AG04449 (cell line): ENCODE measurements around the gene ATP8A2.

Experiments used
- CTCF ChIA-PET: fragments of 350-600 bp; formaldehyde crosslinking; extraction: SDS; loops from one replicate; lab custom pipeline; 2021; ENCODE audit warnings: antibody characterized with exemption; lab: Yijun Ruan, JAX
- POLR2A ChIA-PET: fragments of 400-600, 350-600 bp; formaldehyde crosslinking; extraction: SDS; loops from one replicate; lab custom pipeline; 2020; ENCODE audit warnings: antibody characterized with exemption, inconsistent platforms; lab: Yijun Ruan, JAX
- DNase-seq: peaks from one replicate; pipeline ENCODE4 v3.0.0-alpha.2; 2010; ENCODE audit warnings: low read depth, low spot score
- H3K4me3 ChIP-seq: 2 replicates; pipeline ENCODE4 v1.5.1; 2011; ENCODE audit warnings: low read depth, mild to moderate bottlenecking, control low read depth, low read length
- TF ChIP-seq, protein P1 (sequence below): IDR thresholded peaks from one replicate; pipeline ENCODE4 v1.5.1; 2011; ENCODE audit warnings: mild to moderate bottlenecking, moderate library complexity, low read length, control low read depth, inconsistent platforms; ENCODE audit not compliant: insufficient read depth; ENCODE audit errors: missing control alignments

The ATP8A2 gene

GRCh38 chr13:25738342-25739196 lies 366.8 kb downstream of the ATP8A2 start:
- POLR2A ChIA-PET: no interaction called here
- H3K4me3 ChIP-seq: no peak overlapping the region

GRCh38 chr13:25739376-25739775 lies 367.6 kb downstream of the ATP8A2 start:
- CTCF ChIA-PET: no interaction called here
- POLR2A ChIA-PET: no interaction called here
- no peak for DNase-seq
- no peak overlapping the region for H3K4me3 ChIP-seq
- TF ChIP-seq, protein P1, sequence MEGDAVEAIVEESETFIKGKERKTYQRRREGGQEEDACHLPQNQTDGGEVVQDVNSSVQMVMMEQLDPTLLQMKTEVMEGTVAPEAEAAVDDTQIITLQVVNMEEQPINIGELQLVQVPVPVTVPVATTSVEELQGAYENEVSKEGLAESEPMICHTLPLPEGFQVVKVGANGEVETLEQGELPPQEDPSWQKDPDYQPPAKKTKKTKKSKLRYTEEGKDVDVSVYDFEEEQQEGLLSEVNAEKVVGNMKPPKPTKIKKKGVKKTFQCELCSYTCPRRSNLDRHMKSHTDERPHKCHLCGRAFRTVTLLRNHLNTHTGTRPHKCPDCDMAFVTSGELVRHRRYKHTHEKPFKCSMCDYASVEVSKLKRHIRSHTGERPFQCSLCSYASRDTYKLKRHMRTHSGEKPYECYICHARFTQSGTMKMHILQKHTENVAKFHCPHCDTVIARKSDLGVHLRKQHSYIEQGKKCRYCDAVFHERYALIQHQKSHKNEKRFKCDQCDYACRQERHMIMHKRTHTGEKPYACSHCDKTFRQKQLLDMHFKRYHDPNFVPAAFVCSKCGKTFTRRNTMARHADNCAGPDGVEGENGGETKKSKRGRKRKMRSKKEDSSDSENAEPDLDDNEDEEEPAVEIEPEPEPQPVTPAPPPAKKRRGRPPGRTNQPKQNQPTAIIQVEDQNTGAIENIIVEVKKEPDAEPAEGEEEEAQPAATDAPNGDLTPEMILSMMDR: no peak

More at GRCh38 chr13:25738342-25739196, 366.8 kb downstream of the ATP8A2 start:
- TF ChIP-seq, protein P1: no peak
- CTCF ChIA-PET: no interaction called here
- no peak for DNase-seq

GRCh38 chr13:25741796-25742195 lies 370.0 kb downstream of the ATP8A2 start:
- no peak overlapping the region for H3K4me3 ChIP-seq
- ChIA-PET POLR2A (no interaction called here), CTCF (no interaction called here)
- TF ChIP-seq, protein P1: no peak
- no peak for DNase-seq

- DNase-seq: no peak
- no peak overlapping the region for H3K4me3 ChIP-seq
- CTCF ChIA-PET: no interaction called here
- TF ChIP-seq, protein P1: no peak
- POLR2A ChIA-PET: no interaction called here
Observed at GRCh38 chr13:25742220-25742619, 370.4 kb downstream of the ATP8A2 start.

- ChIA-PET POLR2A (no interaction called here), CTCF (interaction anchor here (1.0 kb wide), 1 partner anchor 9 kb away, joined by 3 read pairs; no protein-coding TSS in a partner anchor)
- no peak for DNase-seq
- TF ChIP-seq, protein P1: no peak
- no peak overlapping the region for H3K4me3 ChIP-seq
Observed at GRCh38 chr13:25743421-25743820, 371.6 kb downstream of the ATP8A2 start.

- no peak for DNase-seq
- no peak overlapping the region for H3K4me3 ChIP-seq
- TF ChIP-seq, protein P1: no peak
- CTCF ChIA-PET: no interaction called here
- POLR2A ChIA-PET: no interaction called here
Observed at GRCh38 chr13:25744178-25744577, 372.4 kb downstream of the ATP8A2 start.
